OCI-M2 (cell line): ENCODE measurements around the gene ROS1.

Source experiments
- DNase-seq: peaks from one replicate; lab custom pipeline; 2025; ENCODE audit not compliant: unreplicated experiment; lab: John Stamatoyannopoulos, UW

ROS1 gene

DNA sequence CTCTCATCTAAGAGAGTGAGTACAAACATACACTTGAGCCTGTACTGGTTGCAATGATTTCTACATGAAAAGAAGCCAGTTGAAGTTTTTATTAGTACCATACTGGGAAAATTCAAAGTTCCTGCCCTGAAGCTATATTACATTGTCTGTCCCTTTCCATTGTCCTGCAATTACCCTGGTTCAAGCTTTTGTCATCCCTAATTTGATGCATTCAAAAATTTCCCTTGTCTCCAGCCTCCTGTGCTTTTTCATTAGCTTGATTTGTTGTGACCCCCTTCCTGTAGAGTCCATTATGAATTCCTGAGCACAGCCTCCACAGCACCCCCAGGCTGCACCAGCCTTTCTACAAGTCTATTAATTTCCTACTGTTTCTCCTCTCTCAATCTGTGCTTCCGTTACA, 114.0 kb downstream of the ROS1 start:
- DNase-seq = no peak

DNA sequence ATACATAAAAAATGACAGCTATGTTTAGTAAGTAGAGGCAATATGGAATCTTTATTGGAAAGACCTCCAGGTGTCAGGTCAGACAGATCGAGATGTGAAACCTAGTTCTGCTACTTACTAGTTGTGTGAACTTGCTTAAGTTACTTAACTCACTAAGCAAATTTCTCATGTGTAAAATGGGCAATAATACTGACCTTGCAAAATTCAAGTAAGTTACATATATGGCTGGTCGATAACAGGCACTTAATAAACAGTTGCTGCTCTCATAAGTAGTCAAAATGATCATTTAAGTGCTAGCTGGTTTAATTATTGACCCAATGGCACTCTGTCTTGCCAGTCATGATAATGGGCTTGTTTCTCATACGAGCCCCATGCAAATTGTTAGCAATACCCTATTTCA, 114.4 kb downstream of the ROS1 start:
- no peak for DNase-seq

DNA sequence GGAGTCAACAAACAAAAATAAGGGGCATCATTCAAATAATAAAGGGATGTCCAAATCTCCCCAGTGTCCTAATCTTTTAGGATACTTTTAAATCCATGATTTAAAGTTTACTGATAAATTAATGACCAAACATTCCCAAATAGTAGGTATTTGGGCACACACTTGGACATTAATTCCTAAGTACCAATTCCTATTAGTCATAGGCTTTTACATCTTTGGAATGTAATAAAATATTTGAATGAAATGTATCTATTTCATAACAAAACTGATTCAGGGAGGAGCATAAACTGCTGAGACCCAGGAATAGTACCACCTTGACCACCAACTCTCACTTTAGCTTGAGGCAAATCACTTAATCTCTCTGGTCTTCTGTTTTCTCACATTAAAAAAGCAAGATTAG, 116.1 kb downstream of the ROS1 start:
- DNase-seq = no peak

DNA sequence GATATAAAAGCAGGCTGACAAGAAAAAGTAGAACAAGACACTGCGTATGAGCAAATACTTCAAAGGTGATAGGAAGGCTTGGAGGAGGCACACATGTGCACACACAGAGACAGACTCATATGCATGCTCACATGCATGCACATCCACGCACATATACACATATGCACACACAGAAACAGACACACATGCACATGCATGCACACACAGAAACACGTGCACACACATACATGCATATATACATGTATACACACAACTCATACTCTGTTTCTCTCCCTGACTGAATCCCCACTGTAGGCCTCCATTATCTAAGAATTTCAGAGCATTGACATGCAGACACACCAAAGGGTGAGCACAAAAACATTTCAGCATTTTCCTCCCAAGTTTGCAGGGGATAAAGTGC, 116.7 kb downstream of the ROS1 start:
- DNase-seq = no peak

DNA sequence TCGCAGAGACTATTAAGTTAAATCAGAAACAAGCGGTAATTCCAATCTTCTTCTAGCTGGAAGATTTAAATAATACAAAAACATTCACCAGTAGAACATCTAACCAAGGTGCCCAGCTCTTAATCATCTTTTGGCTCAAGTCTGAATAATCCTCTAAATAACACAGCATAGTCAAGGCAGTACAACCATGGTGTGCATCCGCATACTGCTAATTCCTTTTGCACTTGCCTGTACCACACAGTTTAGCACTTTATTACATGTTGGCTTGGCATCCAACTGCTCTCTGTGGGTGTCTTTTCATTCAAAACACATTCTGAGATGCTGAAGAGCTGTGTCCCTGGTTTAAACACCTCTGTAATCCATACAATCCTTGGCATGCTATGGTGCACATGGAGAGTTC, 118.1 kb downstream of the ROS1 start:
- DNase-seq = no peak

DNA sequence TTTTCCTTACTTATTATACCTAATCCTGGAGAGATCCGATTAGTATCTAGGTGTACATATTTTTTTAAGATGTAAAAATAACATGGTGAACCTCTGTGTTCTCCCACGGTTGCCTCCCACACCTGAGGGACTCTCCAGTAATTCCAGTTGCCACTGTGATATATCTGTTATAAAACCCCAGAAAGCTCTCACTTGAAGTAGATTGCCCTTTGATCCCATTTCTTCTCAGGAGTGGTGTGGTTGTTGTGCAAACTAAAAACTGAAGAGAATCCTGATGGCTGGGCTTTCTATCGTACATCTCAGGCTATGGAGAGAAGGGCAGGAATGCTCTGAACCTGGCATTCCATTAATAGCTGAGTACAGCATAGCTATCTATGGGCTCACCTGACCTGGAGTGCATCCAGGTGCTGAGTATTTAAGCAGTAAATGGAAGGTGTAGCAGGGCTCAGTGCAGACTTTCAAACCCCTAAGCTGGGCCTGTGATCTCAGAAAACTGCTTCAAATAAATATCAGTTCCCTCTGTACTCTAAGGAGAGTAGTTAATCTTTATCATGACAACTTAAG, 119.4 kb downstream of the ROS1 start:
- no peak for DNase-seq

DNA sequence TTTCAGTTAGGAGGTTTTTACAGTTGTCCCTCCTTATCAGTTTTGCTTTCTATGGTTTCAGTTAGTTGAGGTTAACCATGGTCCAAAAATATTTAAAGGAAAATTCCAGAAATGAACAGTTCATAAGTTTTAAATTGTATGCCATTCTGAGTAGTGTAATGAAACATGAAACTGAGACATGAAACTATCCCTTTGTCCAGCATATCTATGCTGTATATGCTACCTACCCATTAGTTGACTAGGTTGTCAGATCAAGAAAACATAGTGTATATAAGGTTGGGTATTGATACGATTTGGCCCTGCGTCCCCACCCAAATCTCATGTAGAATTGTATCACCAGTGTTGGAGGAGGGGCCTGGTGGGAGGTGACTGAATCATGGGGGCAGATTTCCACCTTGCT, 121.3 kb downstream of the ROS1 start:
- DNase-seq = no peak

DNA sequence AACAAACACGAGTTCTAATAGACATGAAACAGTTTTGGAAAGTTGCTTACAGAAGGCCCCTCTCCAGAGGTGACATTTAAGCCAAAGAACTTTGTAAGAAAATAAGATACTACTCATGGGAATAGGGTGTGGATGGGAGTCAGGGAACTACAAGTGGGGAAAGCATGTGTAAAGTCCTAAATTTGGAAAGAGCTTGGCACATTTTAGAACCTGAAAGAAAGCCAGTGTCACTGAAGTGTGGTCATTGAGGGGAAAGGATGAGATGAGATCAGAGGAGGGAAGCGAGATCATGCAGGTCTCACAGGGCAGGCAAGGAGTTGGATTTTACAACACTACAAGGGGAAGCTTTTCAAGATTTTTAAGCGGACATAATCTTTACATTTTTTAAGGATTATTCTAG, 122.4 kb downstream of the ROS1 start:
- DNase-seq = no peak

DNA sequence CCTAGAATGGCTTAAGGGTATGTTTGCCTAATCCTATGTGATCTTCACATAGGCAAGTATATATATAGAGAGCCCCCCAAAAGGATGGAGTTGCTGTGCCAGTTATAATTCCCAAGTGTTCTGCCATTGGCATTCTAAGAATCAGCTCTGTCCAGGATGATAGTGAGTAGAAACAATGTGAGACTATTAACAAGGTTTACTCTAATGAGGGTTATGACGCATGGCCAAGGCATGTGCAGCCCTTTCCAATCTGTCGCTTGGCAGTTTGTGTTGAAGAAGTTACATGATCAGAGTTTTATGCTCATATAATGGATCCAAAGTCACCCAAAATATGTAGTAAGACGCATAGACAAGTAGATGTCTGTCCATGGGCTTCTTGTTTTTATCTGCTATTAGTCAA, 126.8 kb downstream of the ROS1 start:
- no peak for DNase-seq

DNA sequence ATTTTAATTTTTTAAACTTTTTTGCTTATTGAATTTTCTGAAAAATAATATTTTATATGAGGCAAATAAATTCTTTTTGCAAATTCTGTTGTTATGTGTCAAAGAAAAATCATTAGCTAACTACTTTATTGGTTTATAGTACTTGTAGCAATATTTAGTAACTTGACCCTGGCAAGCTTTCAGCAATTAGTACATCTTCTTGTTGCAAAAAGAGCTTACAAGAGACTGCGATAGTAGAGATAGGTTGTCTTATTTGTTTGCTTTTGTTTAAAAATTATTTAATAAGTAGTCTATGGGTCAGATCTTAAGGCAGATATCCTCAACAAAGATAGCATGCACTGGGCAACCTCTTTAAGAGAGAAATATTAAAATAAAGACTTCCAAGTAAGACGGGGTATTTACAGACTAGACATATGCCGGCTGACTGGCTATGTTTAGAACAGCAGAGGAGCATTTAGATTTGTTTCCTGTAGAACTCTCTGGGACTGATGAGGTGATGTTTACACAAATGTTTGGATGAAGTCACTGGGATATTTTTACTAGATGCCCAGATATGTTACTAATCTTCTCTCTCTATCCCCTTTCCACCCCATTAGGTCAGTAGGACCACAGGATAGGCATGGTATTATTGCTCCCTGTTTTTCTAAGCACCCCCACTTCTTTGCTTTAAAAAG, 135.4 kb downstream of the ROS1 start:
- no peak for DNase-seq

DNA sequence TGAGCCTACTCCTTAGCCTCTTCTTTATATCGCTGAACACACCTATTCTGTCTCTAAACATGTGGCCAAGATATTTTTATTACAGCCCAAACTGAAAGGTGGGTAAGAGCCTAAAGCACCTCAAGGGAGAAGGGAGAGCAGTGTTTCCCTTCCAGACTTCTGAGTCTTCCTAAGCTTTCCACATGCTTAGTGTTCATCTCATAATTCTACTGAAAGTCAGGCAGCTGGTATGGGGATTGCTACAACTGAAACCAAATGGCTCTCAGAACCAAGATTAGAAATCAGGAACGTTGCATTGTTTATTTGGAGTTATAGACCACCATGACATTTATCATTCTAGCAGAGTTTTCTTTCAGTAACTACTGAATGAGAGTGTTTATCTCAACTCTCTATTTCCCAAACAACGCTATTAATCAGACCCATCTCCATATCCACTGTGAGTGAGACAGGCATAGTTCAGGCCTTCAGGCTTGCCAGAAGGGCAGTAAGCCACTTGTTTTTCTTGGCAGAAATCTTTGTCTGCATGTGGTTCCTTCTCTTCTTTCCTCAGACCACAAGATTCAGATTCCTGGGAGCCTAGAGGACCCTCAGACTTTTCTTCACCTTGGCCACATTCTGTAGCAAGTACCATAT, 137.5 kb downstream of the ROS1 start:
- no peak for DNase-seq

DNA sequence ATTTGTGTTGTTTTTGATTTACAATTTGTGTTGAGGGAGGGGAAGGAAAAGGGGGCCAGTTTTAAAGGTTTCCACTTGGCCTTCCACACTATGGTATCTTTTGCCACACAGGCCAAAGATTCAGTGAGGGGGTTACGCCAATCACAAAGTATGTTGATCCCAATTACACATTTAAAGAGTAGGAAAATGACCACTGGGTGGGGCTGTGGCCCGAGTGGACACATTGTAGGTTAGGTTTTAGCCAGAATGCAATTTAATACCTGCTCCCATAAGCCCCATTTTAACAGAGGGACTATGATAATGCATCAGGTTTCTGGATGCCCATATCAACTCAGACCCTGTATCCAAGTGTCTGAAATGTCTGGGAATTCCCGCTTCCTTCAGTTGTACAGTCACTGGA, 144.8 kb downstream of the ROS1 start:
- DNase-seq = no peak

DNA sequence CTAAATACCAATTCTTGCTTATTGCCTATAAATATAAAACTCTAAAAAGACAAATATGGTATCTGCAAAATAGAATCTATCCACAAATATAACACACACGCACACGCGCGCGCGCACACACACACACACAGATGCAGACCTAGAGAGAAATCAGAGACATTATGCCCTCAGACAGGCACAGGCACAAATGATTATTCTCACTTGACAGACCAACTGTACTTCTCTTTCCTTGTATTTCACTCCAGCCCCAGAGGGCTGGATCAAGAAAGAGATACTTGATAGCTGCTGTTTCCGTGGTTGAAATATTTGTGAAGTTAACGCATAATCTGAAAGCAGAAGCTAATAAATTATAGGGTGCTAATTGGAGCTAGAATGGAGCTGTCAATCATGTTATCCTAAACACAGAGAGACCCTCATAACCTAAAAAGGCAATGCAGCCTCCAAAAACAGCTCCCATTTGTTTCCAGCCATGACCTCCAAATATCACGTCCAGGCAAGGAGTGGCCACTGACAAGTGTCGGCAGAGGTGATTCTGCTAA, 148.9 kb downstream of the ROS1 start:
- DNase-seq = no peak

DNA sequence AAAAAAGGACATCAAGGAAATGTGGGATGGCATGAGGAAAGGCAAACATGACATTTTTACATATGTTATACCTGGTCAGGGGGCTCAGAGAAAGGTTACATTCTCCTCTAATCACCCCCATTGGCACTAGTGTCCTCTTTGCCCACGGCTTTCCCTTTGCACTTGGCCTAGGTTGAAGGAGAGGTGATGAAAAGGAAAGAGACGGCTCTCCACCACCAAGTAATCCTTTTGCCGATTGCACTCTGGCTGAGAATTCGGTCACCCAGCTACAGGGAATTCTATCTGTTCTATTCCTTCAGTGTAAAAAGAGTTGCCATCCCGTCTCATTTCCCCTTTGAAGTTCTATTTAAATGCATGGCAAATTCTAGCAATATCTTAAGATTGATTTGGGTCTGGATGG, 150.0 kb downstream of the ROS1 start:
- no peak for DNase-seq

DNA sequence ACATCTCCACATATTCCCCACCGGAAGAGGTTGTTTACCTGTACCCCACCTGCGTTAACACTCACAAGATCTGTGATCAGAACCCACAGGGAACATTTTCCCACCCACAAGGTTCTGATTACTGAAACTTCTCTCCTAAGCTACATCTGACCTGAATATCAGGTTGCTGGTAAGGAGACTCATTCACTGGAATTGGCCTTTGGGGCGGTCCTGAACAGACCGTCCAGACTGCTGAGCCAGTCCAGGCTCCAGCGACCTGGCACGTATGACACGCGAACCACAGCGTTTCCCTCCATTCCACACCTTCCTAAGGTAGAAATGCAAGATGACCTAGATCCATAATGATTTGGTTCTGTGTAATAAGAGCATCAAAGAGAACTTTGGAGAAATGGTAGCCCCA, 150.5 kb downstream of the ROS1 start:
- no peak for DNase-seq

DNA sequence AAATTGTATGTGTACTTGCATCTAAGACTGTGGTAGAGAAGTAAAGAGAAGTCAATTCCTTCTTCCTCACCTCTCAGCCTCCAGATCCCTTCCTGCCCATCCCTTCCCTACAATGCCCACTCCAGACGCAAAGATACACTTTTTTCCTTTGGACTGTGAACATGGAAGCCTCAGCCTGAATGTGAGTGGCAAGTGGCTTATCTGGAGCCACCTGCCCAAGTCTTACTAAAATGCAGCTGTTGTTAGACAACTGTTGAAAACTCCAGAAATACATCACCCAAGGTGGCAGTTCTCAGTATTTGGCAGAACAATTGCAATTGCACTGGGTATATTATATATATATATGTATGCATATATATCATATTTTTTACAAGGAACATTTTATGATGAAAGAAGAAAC, 152.9 kb downstream of the ROS1 start:
- DNase-seq = no peak

DNA sequence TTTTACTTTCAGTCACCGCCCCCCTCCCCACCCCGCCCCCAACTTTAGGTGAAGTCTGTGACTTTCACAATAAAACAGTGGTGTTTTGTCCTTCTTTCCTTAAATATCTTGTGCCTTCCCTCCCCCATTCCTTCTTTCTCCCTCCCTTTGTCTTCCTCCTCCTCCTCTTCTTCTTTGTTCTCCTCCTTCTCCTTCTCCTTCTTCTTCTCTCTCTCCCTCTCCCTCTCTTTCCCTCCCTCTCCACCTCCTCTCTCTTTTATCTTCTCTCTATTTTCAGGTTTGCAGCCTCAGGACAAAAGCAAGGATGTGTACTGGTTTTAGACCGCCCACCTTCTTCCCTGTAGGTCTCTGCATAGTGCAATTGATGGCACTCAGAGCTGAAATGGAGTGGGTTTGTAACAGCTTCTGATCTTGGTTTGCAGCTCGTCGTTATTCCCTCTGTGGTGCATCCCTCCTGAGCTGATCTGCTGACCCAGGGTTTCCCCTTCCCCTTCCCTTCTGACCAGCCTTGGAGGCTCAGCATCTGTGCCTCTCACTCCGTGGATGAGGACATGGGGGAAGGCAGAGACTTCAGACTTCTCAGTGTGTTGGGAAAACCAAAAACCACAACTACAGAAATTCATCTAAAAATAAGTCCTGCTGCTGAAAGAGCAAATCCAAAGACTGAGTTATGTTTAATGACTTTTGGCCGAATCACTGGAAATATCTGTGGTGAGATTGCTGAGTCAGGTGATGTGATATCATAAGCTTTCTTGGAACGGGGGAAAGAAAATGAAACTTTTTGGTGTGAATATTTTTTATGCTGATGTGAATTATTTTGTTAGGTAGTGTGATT, 153.5 kb downstream of the ROS1 start:
- DNase-seq = no peak

DNA sequence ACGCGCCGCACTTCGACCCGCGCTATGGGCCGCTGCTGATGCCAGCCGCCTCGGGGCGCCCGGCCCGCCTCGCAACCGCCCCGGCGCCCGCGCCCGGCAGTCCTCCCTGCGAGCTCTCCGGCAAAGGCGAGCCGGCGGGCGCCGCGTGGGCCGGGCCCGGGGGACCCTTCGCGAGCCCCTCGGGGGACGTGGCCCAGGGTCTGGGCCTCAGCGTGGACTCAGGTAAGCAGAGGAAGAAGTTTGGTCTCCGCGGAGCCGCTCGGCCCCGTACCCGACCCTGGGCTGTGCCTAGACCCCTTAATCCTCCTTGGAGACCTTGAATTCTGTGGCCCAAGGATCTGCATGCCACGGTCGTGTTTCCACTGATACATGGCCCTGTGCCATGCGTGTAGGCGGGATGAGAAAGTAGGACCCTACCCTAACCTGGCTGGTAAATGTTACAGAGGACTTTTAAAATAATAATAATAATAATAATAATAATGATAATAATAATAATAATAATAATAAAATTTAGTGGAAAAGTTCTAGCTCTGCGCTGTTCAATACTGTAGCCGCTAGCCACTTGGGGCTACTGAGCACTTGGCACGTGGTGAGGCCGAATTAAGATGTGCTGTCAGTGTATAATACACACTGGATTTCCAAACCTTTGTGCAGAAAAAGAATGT, 154.8 kb downstream of the ROS1 start:
- DNase-seq = no peak

DNA sequence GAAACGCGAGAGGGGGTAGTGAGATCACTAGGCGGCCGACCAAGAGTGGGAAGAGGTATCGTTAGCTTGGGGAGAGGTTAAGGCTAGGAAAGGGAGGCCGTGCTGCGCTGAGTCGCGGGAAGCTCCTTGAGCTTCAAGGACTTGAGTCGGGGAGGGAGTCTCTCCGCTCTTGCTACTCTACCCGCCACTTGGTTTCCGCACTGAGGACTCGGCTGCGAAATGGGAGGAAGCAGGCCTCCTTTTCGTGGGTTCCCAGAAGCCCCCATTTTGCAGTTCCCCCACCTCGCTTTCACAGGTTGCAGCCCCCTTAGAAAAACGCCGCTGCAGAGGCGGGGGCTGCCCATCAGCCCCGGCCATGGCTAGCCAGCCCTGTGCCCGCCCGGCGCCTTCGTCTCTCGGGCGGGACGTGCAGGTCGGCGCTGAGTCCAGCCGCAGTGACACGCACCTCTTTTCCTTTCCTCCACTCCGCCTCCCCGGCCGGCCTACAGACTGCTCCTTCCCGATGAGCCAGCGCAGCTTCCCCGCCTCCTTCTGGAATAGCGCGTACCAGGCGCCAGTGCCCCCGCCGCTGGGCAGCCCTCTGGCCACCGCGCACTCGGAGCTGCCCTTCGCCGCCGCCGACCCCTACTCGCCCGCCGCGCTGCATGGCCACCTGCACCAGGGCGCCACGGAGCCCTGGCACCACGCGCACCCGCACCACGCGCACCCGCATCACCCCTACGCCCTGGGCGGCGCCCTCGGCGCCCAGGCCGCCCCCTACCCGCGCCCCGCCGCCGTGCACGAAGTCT, 155.5 kb downstream of the ROS1 start:
- no peak for DNase-seq

DNA sequence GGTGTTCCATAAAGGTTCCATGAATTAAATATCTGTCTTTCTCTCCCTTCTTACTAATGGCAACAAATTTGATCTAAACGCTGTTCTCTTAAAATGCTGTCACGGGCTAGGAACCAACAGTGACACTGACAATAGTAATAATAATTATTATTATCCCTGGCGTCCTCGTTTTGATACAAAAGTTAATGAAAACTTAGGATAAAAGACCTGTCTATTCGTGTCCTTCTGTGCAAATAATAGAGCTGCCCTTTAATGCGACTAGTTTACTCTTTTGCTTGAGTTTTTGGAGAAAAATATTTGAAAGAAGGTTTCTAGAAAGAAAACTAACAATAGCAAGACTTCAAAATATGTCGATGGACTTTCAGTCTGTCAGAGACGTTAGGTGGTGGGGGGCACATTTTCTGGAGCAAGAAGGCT, 156.1 kb downstream of the ROS1 start:
- DNase-seq = no peak
